HCT116 (cell line): ENCODE data around the gene ABCB8. TPM values are rescaled to one million over a fixed set of nuclear protein-coding genes. Genes with fewer than 3 reads are reported as not detected.

Experiments used
- ATAC-seq: fragments of 200-7000 bp; cut with Tn5 transposase; 2 replicates; pipeline ENCODE4 v1.9.1; 2020; ENCODE audit warnings: mild to moderate bottlenecking, moderate library complexity
- BruUV-seq: library from RNA; stranded (reverse); fragments of 400-500 nt; replicated peaks from 2 replicates; lab custom pipeline; 2021; lab: Mats Ljungman, UMichigan
- CTCF ChIA-PET: fragments of 300-600 bp; sonication (Branson Sonifier 250); formaldehyde crosslinking; loops from one replicate; lab custom pipeline; 2021; ENCODE audit warnings: antibody characterized with exemption; lab: Charles Lee
- POLR2A ChIA-PET: fragments of 300-600, 350-600 bp; sonication (Branson Sonifier 250); formaldehyde crosslinking; loops from one replicate; lab custom pipeline; 2021; ENCODE audit warnings: antibody characterized with exemption; lab: Charles Lee
- RAD21 ChIA-PET, 2 experiments: fragments of 300-600 bp; sonication (Branson Sonifier 250); formaldehyde crosslinking; loops; one replicate each; lab custom pipeline; 2023; ENCODE audit warnings: low total read pairs in 2 of 2; ENCODE audit not compliant: uncharacterized antibody in 2 of 2, unreplicated experiment in 2 of 2, low non-redundant PET in 1 of 2; lab: Charles Lee
- DNase-seq: peaks from one replicate; pipeline ENCODE4 v3.0.0-alpha.2; 2010; ENCODE audit warnings: low read depth, low spot score
- H2AFZ ChIP-seq: fragments of 200-600 bp; shearing (Covaris generic), sonication (generic); 2 replicates; pipeline ENCODE4 v1.6.1; 2017; ENCODE audit warnings: low read depth, mixed run types, mixed read lengths, antibody characterized with exemption, low read length; ENCODE audit not compliant: poor library complexity, severe bottlenecking
- H3K27ac ChIP-seq: 2 replicates; pipeline ENCODE4 v1.5.1; 2012; ENCODE audit warnings: low read depth, low read length
- H3K27me3 ChIP-seq: fragments of 200-600 bp; sonication (generic); 2 replicates; pipeline ENCODE4 v1.6.1; 2016; ENCODE audit warnings: mixed run types, low read length, mixed read lengths; ENCODE audit not compliant: insufficient read depth
- H3K36me3 ChIP-seq, 2 experiments: fragments of 200-500 bp in 1 of 2; fragments of 200-600 bp in 1 of 2; sonication (Bioruptor generic) in 1 of 2; sonication (generic) in 1 of 2; 2 replicates each; pipeline versions ENCODE4 v1.5.1 to v1.6.1; 2014 to 2016; ENCODE audit warnings: low read length in 2 of 2, inconsistent platforms in 1 of 2, mixed read lengths in 1 of 2, mixed run types in 1 of 2; ENCODE audit not compliant: insufficient read depth in 2 of 2, control insufficient read depth in 1 of 2
- H3K4me1 ChIP-seq, 2 experiments: fragments of 200-600 bp in 1 of 2; sonication (generic) in 1 of 2; 2 replicates each; pipeline versions ENCODE4 v1.5.1 to v1.6.1; 2012 to 2017; ENCODE audit warnings: low read length in 2 of 2, inconsistent platforms in 1 of 2, mild to moderate bottlenecking in 1 of 2, mixed read lengths in 1 of 2, mixed run types in 1 of 2, moderate library complexity in 1 of 2; ENCODE audit not compliant: insufficient read depth in 2 of 2, control insufficient read depth in 1 of 2
- H3K4me2 ChIP-seq: fragments of 200-600 bp; sonication (generic); 2 replicates; pipeline ENCODE4 v1.6.1; 2017; ENCODE audit warnings: mixed run types, low read length, mixed read lengths
- H3K4me3 ChIP-seq, 2 experiments: fragments of 200-600 bp in 1 of 2; sonication (generic) in 1 of 2; replicated peaks in 1 of 2; 2 replicates each; pipeline ENCODE4 v1.5.1; 2011 to 2016; ENCODE audit warnings: low read length in 2 of 2, control low read depth in 1 of 2, low read depth in 1 of 2, mild to moderate bottlenecking in 1 of 2, mixed read lengths in 1 of 2, mixed run types in 1 of 2
- H3K79me2 ChIP-seq: fragments of 200-600 bp; sonication (generic); 2 replicates; pipeline ENCODE4 v1.6.1; 2017; ENCODE audit warnings: mild to moderate bottlenecking, mixed run types, low read length, moderate library complexity, mixed read lengths; ENCODE audit not compliant: insufficient read depth
- H3K9ac ChIP-seq: fragments of 200-600 bp; sonication (generic); 2 replicates; pipeline ENCODE4 v1.6.1; 2016; ENCODE audit warnings: low read length, mixed read lengths
- H3K9me2 ChIP-seq: fragments of 200-600 bp; sonication (generic), shearing (Covaris generic); 2 replicates; pipeline ENCODE4 v1.6.1; 2017; ENCODE audit warnings: mixed run types, mild to moderate bottlenecking, moderate library complexity; ENCODE audit not compliant: insufficient read depth
- H3K9me3 ChIP-seq, 2 experiments: fragments of 200-500 bp in 1 of 2; fragments of 200-600 bp in 1 of 2; sonication (Bioruptor generic) in 1 of 2; sonication (generic) in 1 of 2; 2 replicates each; pipeline ENCODE4 v1.6.1; 2014 to 2017; ENCODE audit warnings: low read length in 2 of 2, mixed read lengths in 2 of 2, inconsistent platforms in 1 of 2, low read depth in 1 of 2, mild to moderate bottlenecking in 1 of 2, mixed run types in 1 of 2, moderate library complexity in 1 of 2; ENCODE audit not compliant: control insufficient read depth in 1 of 2, insufficient read depth in 1 of 2
- H4K20me1 ChIP-seq: fragments of 200-600 bp; sonication (generic), shearing (Covaris generic); 2 replicates; pipeline ENCODE4 v1.6.1; 2017; ENCODE audit warnings: mixed run types, mild to moderate bottlenecking, moderate library complexity; ENCODE audit not compliant: insufficient read depth
- CTCF ChIP-seq, 3 experiments: fragments of 200-600 bp in 1 of 3; sonication (generic) in 1 of 3; IDR thresholded peaks in 2 of 3; conservative IDR thresholded peaks in 1 of 3; 2 replicates each; pipeline ENCODE4 v1.5.1; 2012 to 2017; ENCODE audit warnings: low read depth in 2 of 3, low read length in 2 of 3, antibody characterized with exemption in 1 of 3, borderline replicate concordance in 1 of 3, control low read depth in 1 of 3, mild to moderate bottlenecking in 1 of 3, mixed read lengths in 1 of 3, mixed run types in 1 of 3, moderate library complexity in 1 of 3; ENCODE audit not compliant: insufficient read depth in 1 of 3
- POLR2AphosphoS5 ChIP-seq: IDR thresholded peaks from 2 replicates; pipeline ENCODE4 v1.6.1; 2011; ENCODE audit warnings: mild to moderate bottlenecking, low read depth, low read length, moderate library complexity
- ZFX ChIP-seq: fragments of 450-650 bp; IDR thresholded peaks from 2 replicates; pipeline ENCODE4 v1.6.1; 2017
- intact Hi-C: fragments of 100-400 bp; cut with micrococcal nuclease; formaldehyde crosslinking; loops from 2 replicates; pipeline ENCODE4 v1.10.0; 2022
- total RNA-seq: library from RNA; stranded (reverse); gene quantifications from one replicate; pipeline ENCODE4 v1.2.1, GENCODE V29; 2021; ENCODE audit not compliant: unreplicated experiment
- TF ChIP-seq, protein P1 (sequence below): IDR thresholded peaks from 2 replicates; pipeline ENCODE4 v1.6.1; 2012; ENCODE audit warnings: low read depth

The ABCB8 gene
- total RNA-seq, 1 experiment from 2014 or later: 55.2 TPM

- ChIA-PET POLR2A (no interaction called here), CTCF (interaction anchor here (1.0 kb wide), 1 partner anchor 11 kb away, joined by 3 read pairs; no protein-coding TSS in a partner anchor), RAD21 (interaction anchor here in 1 of 2 experiments (0.6 kb wide), 1 partner anchor 80 kb away, joined by 5 read pairs; no protein-coding TSS in a partner anchor)
- H3K36me3 ChIP-seq: peaks cover 0 to 17% of the 10 kb centered on the region in 2 experiments; a peak in 1 of 4 replicates
- DNase-seq (no peak), ATAC-seq (peak; percentile 19)
- no TSS peak for BruUV-seq
- H3K27ac ChIP-seq: peak overlapping the region; percentile 90
- H3K4me1 ChIP-seq: peaks cover 18 to 37% of the 10 kb centered on the region in 2 experiments; a peak in 3 of 4 replicates
- H4K20me1 ChIP-seq: no peaks in the 10 kb centered on the region; the same call in 1 of the 2 replicates
- peak overlapping the region; percentile 90 to 98 for H3K4me3 ChIP-seq
- H2AFZ ChIP-seq: no peak overlapping the region
- peak overlapping the region; percentile 93 for H3K4me2 ChIP-seq
- TF ChIP-seq, protein P1, sequence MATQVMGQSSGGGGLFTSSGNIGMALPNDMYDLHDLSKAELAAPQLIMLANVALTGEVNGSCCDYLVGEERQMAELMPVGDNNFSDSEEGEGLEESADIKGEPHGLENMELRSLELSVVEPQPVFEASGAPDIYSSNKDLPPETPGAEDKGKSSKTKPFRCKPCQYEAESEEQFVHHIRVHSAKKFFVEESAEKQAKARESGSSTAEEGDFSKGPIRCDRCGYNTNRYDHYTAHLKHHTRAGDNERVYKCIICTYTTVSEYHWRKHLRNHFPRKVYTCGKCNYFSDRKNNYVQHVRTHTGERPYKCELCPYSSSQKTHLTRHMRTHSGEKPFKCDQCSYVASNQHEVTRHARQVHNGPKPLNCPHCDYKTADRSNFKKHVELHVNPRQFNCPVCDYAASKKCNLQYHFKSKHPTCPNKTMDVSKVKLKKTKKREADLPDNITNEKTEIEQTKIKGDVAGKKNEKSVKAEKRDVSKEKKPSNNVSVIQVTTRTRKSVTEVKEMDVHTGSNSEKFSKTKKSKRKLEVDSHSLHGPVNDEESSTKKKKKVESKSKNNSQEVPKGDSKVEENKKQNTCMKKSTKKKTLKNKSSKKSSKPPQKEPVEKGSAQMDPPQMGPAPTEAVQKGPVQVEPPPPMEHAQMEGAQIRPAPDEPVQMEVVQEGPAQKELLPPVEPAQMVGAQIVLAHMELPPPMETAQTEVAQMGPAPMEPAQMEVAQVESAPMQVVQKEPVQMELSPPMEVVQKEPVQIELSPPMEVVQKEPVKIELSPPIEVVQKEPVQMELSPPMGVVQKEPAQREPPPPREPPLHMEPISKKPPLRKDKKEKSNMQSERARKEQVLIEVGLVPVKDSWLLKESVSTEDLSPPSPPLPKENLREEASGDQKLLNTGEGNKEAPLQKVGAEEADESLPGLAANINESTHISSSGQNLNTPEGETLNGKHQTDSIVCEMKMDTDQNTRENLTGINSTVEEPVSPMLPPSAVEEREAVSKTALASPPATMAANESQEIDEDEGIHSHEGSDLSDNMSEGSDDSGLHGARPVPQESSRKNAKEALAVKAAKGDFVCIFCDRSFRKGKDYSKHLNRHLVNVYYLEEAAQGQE: no peak
- TF ChIP-seq ZFX: peak; percentile 92
- TF ChIP-seq CTCF (IDR thresholded peaks at IDR 0.05 in 2 of 3, conservative IDR thresholded peaks at IDR 0.05 in 1 of 3; ENCODE audit: borderline replicate concordance in 1 of 3, insufficient read depth in 1 of 3, low read depth in 2 of 3, low read length in 2 of 3): 0 out of 6 replicates have a peak, but pooled peaks of 2 of the 3 experiments have one; percentile 15 to 20
- 0 out of 2 replicates have a peak, but pooled peaks have one; percentile 34 for TF ChIP-seq POLR2AphosphoS5
- peaks cover 65% of the 10 kb centered on the region for H3K79me2 ChIP-seq
- intact Hi-C loops: no loop called here
- H3K9me2 ChIP-seq: no peaks in the 10 kb centered on the region
- H3K27me3 ChIP-seq: no peaks in the 10 kb centered on the region
- H3K9me3 ChIP-seq: no peaks in the 10 kb centered on the region
- H3K9ac ChIP-seq: peak overlapping the region; percentile 94
These were observed 59.2 kb downstream of the ABCB8 start for GRCh38 chr7:151087245-151088018.
